ENCODE measurements around the gene RABAC1. TPM values are rescaled to one million over a fixed set of nuclear protein-coding genes. Genes with fewer than 3 reads are reported as not detected.

RABAC1 gene
- total and polyA plus RNA-seq, 2 experiments from 2014 or later, result 151 to 206 TPM

DNA sequence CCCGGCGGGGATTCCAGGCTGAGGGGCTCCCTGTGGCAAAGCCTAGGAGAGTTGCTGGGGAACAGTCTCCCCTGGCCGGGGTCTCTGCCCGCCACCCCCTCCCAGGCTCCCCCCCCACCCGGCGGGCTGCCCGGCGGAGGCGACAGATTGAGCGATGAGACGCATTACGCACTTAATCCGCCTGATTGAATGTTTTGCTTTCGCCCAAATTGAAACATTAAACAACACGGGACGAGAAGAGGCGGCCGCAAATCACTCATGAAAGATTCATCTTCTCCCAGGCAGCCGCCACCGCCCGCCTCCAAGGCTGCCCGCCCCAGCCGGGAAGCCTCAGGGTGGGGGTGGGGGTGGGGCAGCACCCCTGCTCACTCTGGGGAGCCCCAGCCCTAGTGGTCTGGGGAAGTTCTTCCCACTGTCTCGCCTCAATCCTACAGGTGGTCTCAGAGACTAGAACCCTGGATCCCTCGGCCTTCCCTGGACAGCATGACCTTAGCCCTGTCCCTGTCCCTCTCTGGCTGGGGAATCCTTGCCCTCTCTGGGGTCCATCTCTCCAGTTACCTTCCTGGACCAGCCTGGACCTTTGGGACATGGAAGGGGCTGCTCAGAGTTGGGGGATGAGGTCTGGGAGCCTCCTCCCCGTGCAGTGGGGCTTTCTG is 23.2 kb downstream of the RABAC1 start (continued):
- TF ChIP-seq, protein P1, sequence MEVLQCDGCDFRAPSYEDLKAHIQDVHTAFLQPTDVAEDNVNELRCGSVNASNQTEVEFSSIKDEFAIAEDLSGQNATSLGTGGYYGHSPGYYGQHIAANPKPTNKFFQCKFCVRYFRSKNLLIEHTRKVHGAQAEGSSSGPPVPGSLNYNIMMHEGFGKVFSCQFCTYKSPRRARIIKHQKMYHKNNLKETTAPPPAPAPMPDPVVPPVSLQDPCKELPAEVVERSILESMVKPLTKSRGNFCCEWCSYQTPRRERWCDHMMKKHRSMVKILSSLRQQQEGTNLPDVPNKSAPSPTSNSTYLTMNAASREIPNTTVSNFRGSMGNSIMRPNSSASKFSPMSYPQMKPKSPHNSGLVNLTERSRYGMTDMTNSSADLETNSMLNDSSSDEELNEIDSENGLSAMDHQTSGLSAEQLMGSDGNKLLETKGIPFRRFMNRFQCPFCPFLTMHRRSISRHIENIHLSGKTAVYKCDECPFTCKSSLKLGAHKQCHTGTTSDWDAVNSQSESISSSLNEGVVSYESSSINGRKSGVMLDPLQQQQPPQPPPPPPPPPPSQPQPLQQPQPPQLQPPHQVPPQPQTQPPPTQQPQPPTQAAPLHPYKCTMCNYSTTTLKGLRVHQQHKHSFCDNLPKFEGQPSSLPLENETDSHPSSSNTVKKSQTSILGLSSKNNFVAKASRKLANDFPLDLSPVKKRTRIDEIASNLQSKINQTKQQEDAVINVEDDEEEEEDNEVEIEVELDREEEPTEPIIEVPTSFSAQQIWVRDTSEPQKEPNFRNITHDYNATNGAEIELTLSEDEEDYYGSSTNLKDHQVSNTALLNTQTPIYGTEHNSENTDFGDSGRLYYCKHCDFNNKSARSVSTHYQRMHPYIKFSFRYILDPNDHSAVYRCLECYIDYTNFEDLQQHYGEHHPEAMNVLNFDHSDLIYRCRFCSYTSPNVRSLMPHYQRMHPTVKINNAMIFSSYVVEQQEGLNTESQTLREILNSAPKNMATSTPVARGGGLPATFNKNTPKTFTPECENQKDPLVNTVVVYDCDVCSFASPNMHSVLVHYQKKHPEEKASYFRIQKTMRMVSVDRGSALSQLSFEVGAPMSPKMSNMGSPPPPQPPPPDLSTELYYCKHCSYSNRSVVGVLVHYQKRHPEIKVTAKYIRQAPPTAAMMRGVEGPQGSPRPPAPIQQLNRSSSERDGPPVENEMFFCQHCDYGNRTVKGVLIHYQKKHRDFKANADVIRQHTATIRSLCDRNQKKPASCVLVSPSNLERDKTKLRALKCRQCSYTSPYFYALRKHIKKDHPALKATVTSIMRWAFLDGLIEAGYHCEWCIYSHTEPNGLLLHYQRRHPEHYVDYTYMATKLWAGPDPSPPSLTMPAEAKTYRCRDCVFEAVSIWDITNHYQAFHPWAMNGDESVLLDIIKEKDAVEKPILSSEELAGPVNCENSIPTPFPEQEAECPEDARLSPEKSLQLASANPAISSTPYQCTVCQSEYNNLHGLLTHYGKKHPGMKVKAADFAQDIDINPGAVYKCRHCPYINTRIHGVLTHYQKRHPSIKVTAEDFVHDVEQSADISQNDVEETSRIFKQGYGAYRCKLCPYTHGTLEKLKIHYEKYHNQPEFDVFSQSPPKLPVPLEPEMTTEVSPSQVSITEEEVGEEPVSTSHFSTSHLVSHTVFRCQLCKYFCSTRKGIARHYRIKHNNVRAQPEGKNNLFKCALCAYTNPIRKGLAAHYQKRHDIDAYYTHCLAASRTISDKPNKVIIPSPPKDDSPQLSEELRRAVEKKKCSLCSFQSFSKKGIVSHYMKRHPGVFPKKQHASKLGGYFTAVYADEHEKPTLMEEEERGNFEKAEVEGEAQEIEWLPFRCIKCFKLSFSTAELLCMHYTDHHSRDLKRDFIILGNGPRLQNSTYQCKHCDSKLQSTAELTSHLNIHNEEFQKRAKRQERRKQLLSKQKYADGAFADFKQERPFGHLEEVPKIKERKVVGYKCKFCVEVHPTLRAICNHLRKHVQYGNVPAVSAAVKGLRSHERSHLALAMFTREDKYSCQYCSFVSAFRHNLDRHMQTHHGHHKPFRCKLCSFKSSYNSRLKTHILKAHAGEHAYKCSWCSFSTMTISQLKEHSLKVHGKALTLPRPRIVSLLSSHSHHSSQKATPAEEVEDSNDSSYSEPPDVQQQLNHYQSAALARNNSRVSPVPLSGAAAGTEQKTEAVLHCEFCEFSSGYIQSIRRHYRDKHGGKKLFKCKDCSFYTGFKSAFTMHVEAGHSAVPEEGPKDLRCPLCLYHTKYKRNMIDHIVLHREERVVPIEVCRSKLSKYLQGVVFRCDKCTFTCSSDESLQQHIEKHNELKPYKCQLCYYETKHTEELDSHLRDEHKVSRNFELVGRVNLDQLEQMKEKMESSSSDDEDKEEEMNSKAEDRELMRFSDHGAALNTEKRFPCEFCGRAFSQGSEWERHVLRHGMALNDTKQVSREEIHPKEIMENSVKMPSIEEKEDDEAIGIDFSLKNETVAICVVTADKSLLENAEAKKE (CRISPR knock-in tag; IDR thresholded peaks at IDR 0.05), result no peak
- no peak for TF ChIP-seq EZH2 (IDR thresholded peaks at IDR 0.05; ENCODE audit: low read depth, unreplicated experiment)

DNA sequence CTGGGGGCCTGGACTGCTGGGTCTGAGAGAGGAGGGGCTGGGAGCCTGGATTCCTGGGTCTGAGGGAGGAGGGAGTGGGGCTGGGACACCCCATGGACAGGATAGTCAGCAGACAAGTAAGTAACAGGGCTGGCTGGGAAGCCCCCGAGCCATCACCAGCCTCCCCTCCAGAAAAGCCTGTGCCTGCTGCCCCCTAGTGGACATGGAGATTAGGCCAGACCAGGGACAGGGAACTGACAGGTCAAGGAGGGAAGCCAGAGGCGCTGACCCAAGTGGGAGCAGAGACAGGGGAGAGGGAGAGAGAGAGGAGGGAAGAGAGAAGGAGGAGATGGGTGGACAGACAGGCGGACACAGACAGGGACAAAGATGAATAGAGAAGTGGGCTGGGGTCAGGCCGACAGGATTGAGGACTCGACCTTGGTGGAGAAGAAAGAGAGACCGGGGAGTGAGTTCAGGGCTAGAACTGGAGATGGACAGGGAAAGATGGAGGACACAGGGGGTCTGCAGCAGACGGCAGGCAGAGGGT is 24.2 kb downstream of the RABAC1 start:
- Histone ChIP-seq H3K79me2 (replicated peaks; ENCODE audit: insufficient read depth) (no peaks in the 10 kb centered on the region), H3K4me1 (ENCODE audit: insufficient read depth) (peaks cover 13% of the 10 kb centered on the region), H4K20me1 (replicated peaks; ENCODE audit: insufficient read depth) (peaks cover 17% of the 10 kb centered on the region), H3K27ac (ENCODE audit: low read depth) (no peak overlapping the region), H3K27me3 (ENCODE audit: insufficient read depth) (peaks cover 89% of the 10 kb centered on the region), H2AFZ (no peak overlapping the region), H3K36me3 (ENCODE audit: insufficient read depth) (no peaks in the 10 kb centered on the region), H3K9me2 (ENCODE audit: insufficient read depth) (no peaks in the 10 kb centered on the region), H3K4me2 (no peak overlapping the region), H3F3A (replicated peaks; ENCODE audit: low read depth) (peaks cover 22% of the 10 kb centered on the region), H3K4me3 (no peak overlapping the region)
- DNase-seq (ENCODE audit: low spot score), result peak; percentile 92
- Mint-ChIP-seq H3K4me1 (peaks cover 41% of the 10 kb centered on the region), H3K36me3 (ENCODE audit: low read depth) (no peaks in the 10 kb centered on the region), H3K4me3 (no peak overlapping the region; the same call in 2 of the 3 replicates), H3K27ac (no peak overlapping the region), H3K27me3 (ENCODE audit: insufficient read depth, low read depth, poor library complexity) (peaks cover 67% of the 10 kb centered on the region), H3K9me3 (no peaks in the 10 kb centered on the region; the same call in 2 of the 3 replicates)
- ATAC-seq, result peak; percentile 76
- TF ChIP-seq, protein P2, sequence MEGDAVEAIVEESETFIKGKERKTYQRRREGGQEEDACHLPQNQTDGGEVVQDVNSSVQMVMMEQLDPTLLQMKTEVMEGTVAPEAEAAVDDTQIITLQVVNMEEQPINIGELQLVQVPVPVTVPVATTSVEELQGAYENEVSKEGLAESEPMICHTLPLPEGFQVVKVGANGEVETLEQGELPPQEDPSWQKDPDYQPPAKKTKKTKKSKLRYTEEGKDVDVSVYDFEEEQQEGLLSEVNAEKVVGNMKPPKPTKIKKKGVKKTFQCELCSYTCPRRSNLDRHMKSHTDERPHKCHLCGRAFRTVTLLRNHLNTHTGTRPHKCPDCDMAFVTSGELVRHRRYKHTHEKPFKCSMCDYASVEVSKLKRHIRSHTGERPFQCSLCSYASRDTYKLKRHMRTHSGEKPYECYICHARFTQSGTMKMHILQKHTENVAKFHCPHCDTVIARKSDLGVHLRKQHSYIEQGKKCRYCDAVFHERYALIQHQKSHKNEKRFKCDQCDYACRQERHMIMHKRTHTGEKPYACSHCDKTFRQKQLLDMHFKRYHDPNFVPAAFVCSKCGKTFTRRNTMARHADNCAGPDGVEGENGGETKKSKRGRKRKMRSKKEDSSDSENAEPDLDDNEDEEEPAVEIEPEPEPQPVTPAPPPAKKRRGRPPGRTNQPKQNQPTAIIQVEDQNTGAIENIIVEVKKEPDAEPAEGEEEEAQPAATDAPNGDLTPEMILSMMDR (conservative IDR thresholded peaks at IDR 0.05; ENCODE audit: low read depth in 2 of 2), result peak; percentile 88 to 91
- no peak for TF ChIP-seq EZH2phosphoT487 (IDR thresholded peaks at IDR 0.05; ENCODE audit: unreplicated experiment)
- no peak for TF ChIP-seq ZNF114 (CRISPR knock-in tag; IDR thresholded peaks at IDR 0.05)
- peak; percentile 50 for TF ChIP-seq EZH2 (IDR thresholded peaks at IDR 0.05; ENCODE audit: low read depth, unreplicated experiment)
- TF ChIP-seq, protein P3, sequence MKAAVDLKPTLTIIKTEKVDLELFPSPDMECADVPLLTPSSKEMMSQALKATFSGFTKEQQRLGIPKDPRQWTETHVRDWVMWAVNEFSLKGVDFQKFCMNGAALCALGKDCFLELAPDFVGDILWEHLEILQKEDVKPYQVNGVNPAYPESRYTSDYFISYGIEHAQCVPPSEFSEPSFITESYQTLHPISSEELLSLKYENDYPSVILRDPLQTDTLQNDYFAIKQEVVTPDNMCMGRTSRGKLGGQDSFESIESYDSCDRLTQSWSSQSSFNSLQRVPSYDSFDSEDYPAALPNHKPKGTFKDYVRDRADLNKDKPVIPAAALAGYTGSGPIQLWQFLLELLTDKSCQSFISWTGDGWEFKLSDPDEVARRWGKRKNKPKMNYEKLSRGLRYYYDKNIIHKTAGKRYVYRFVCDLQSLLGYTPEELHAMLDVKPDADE (IDR thresholded peaks at IDR 0.05), result no peak
- no peak for TF ChIP-seq CREB1 (CRISPR knock-in tag; IDR thresholded peaks at IDR 0.05; ENCODE audit: low read depth)
- no peak for TF ChIP-seq STAT1 (IDR thresholded peaks at IDR 0.05; ENCODE audit: unreplicated experiment)
- TF ChIP-seq ZNF331 (CRISPR knock-in tag; IDR thresholded peaks at IDR 0.05; ENCODE audit: low read depth), result no peak
- TF ChIP-seq JUNB (IDR thresholded peaks at IDR 0.05; ENCODE audit: unreplicated experiment), result no peak
- no peak for TF ChIP-seq POLR2AphosphoS5 (IDR thresholded peaks at IDR 0.05; ENCODE audit: low read depth)
- no peak for TF ChIP-seq NANOG (IDR thresholded peaks at IDR 0.05; ENCODE audit: borderline replicate concordance)
